ENCODE results near the gene FXYD1.

DNA sequence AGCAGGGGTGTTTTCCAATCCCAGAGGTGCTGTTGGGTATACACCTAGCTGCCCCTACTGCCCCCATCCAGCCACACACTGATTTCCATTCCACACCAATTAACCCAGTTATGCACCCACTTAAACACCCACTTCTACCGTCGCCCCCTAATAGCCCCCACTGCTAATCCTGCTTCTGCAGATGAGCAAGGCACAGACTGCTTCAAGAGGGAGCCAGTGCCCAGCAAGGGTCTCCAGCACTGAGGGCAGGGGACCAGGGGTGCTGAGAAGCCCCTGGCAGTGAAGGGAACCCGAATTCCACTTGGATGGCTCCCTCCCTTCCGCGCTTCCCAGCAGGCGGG lies 5.6 kb downstream of the FXYD1 start:
- TF ChIP-seq, protein P1, sequence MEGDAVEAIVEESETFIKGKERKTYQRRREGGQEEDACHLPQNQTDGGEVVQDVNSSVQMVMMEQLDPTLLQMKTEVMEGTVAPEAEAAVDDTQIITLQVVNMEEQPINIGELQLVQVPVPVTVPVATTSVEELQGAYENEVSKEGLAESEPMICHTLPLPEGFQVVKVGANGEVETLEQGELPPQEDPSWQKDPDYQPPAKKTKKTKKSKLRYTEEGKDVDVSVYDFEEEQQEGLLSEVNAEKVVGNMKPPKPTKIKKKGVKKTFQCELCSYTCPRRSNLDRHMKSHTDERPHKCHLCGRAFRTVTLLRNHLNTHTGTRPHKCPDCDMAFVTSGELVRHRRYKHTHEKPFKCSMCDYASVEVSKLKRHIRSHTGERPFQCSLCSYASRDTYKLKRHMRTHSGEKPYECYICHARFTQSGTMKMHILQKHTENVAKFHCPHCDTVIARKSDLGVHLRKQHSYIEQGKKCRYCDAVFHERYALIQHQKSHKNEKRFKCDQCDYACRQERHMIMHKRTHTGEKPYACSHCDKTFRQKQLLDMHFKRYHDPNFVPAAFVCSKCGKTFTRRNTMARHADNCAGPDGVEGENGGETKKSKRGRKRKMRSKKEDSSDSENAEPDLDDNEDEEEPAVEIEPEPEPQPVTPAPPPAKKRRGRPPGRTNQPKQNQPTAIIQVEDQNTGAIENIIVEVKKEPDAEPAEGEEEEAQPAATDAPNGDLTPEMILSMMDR (conservative IDR thresholded peaks at IDR 0.05 in 1 of 2, IDR thresholded peaks at IDR 0.05 in 1 of 2; ENCODE audit: extremely low read depth in 1 of 2, insufficient read depth in 1 of 2, low read depth in 1 of 2, low read length in 2 of 2), result no peak
- no peak for TF ChIP-seq EZH2 (IDR thresholded peaks at IDR 0.05; ENCODE audit: borderline replicate concordance, low read length)
